HG03039 (cell line): ENCODE measurements around the gene AIFM3.

ENCODE experiments used
- ATAC-seq: cut with Tn5 transposase; IDR thresholded peaks from one replicate; pipeline ENCODE4 v1.9.1; 2021; ENCODE audit warnings: mild to moderate bottlenecking, moderate library complexity; ENCODE audit not compliant: unreplicated experiment

The AIFM3 gene

DNA sequence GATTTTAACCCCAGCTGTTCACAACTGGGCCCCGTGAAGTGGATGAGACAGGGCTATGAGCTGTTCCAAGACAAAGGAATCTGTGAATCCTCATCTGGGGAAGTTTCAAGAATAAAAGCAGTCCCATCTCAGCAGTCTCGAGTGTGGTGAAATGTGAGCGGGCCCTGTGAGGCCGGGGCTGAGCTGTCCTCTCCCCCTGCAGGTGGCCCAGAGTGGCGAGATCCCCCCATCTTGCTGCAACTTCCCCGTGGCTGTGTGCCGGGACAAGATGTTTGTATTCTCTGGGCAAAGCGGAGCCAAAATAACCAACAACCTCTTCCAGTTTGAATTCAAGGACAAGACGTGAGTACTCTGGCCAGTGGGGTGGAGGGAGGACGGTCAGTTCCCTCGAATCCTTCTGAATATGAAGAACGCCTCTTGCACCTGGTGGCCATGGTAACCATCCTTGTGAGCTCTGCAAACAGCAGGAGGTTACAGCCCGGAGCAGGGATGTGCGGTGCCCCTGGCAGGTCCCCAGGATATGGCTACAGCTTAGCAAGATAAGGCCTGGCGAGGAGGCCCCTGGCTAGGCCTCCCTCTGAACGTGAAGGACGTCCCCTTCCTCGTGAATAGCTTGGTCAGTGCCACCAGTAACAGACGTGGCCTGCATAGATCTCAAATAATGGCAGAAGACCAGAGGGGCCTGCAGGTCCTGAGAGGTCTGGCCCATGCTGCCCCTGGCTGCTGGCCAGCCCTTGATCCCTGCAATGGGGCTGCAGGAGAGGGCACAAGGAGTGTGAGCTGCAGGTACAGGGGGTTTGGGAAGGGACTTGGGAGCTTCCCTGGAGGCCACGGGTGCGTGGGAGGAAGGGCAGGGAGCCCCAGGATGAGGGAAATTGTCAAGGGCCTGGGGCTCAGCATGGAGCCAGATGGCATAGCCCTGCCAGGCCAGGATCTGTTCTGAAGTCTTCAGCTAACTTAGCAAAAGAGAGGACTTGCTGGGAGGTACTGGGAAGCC lies 23.4 kb downstream of the AIFM3 start:
- ATAC-seq = no peak

DNA sequence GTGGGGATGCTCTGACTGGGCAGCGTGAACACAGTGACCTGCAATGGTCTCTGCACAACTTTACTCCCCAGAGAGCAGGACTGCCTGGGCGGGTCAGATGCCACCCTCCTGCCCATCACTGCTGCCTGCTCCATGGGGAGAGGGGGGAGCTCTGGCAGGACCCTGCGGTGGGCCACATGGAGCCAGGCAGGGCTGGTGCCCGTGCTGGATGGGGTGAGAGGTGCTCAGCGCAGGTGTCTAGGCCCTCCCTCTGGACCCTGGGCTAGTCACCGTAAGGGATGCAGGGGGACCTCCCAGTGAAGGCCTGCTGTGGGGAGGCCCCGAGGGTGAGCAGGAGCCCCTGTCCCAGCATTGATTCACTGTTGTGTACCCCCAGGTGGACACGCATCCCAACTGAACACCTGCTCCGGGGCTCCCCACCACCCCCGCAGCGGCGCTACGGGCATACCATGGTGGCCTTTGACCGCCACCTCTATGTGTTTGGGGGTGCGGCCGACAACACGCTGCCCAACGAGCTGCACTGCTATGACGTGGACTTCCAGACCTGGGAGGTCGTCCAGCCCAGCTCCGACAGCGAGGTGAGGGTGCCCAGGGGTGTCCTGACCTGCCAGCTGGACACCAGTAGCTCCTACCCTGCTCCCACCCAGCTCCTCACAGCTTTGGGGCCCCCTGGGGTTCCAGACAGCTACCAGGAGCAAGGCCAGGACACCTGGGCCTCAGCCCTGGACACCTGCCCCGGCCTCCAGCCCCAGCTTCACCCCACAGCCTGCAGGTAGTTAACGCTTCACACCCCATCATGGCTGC lies 24.4 kb downstream of the AIFM3 start:
- ATAC-seq = no peak

DNA sequence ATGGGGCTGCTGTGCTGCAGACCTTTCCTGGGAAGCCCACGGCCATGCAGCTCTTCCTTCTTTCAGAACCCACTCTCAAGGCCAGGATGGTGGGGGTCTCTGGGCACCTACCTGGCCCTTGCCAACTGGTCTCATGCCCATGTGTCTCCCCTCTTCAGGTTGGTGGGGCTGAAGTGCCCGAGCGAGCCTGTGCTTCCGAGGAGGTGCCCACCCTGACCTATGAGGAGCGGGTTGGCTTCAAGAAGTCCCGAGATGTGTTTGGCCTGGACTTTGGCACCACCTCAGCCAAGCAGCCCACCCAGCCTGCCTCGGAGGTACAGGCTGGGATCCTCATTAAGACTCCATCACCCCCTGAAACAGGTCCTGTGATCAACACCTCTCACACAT lies 25.0 kb downstream of the AIFM3 start:
- no peak for ATAC-seq

DNA sequence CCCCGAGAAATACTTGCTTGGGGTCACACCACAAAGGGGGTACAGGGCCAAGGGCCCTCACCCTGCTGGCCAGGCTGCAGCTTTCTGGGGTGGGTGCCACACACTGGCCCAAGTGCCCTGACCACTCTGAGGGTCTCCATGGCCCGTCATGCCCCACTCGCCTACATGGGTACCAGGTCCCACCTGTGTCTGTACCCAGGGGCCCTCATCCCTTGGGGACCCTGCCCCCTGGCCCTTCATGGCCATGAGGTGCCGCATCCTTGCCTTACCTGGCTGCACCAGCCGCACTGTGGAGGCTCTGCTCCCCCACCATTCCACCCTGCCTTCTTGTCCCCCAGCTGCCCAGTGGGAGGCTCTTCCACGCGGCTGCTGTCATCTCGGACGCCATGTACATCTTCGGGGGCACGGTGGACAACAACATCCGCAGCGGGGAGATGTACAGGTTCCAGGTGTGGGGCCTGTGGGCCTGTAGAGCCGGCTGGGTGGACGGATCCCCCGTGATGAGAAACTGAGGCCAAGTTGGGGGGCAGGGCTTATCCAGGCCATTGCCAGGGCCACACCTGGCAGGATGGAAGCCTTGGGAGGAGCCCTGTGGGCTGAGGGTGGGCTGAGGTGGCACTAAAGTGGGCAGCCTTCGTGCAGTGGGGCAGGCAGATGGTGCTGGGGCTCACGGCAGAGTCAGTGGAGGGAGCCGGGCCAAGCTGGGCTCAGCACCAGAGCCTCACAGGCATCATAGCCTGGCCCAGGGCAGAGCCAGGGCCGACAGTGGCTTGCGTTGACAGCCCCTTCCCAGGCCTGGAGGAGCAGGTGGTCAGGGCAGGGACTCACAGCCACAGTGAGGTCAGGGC lies 25.6 kb downstream of the AIFM3 start:
- ATAC-seq = no peak

GRCh38 chr22:20993304-20994127 lies 26.5 kb downstream of the AIFM3 start:
- no peak for ATAC-seq

GRCh38 chr22:20994128-20994901 lies 27.3 kb downstream of the AIFM3 start:
- no peak for ATAC-seq

- ATAC-seq = no peak
Measured at GRCh38 chr22:20994902-20995241, 27.8 kb downstream of the AIFM3 start.

DNA sequence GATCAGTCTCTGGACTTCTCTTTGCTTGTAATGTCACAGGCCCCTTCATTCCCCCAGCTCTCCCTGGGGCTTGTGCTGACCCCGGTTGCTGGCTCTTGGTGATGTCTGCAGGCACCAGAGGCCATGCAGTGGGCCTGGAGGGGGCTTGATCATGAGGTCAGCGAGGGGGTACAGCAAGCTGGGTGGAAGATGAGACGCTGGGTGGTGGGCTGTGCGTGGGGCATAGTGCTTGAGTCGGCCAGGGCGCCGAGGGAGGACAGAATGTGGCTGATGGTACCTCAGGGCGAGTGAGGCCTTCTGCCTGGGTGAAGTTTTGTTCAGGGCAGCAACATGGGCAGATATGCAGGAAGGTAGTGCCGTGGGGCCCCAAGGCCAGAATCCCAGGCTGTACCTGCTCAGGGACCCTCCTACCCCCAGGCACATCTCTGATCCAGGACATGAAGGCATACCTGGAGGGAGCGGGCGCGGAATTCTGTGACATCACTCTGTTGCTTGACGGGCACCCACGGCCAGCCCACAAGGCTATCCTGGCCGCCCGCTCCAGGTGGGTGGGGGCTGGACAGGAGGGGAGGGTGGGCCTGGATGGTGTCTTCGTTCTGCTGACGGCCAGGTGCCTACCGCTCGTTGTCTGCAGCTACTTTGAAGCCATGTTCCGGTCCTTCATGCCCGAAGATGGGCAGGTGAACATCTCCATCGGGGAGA lies 28.4 kb downstream of the AIFM3 start:
- no peak for ATAC-seq

- no peak for ATAC-seq
Measured at GRCh38 chr22:20996031-20996410, 29.0 kb downstream of the AIFM3 start.

- no peak for ATAC-seq
Measured at GRCh38 chr22:20996598-20997535, 29.8 kb downstream of the AIFM3 start.

- no peak for ATAC-seq
Measured at GRCh38 chr22:20997536-20998257, 30.6 kb downstream of the AIFM3 start.

- ATAC-seq = no peak
Measured at GRCh38 chr22:20998411-20999336, 31.6 kb downstream of the AIFM3 start.

DNA sequence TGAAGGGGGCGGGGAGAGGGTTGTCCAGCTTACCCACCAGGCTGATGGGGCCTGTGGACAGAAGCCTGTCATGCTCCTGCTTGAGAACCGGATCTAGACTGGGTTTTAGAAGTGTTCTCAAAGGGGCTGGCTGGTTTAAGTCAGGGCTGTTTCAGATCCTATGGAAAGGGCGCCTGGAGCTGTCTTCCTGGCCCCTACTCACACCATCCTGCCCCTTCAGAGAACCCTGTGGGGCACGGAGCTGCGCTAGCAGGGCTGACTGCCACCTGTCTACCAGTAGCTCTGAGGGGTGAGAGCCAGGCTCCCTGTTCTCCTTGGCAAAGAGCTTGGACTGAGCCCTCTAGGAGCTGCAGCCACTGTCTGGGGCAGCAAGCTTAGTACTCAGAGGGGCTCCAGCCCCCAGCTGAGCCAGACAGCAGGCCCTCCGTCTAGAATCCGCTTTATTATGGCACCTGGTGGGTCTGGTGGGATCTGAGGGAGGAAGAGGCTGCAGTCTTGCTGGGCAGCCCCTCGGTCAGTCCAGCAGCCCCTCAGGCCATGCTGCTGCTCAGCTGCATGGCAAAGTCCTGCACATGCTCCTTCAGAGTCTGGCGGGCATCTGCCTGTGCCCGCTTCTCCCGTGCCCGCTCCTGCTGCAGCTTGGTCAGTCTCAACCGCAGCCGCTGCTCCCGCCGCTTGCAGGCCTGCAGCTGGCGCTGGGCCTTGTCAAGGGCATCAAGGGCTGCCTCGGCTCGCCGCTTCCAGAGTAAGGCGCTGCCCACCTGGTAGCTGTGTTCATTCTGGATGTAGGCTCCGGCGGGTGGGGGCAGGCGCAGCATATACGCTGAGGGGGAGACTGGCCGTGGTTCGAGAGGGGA lies 32.5 kb downstream of the AIFM3 start:
- no peak for ATAC-seq

- no peak for ATAC-seq
Measured at GRCh38 chr22:21000207-21000986, 33.3 kb downstream of the AIFM3 start.
